H1 (cell line): ENCODE measurements around the gene ELMO2. TPM values are rescaled to one million over a fixed set of nuclear protein-coding genes. Genes with fewer than 3 reads are reported as not detected.

Source experiments
- EGR1 ChIP-seq: IDR thresholded peaks from 2 replicates; pipeline ENCODE4 v1.6.1; 2011; ENCODE audit warnings: low read depth, low read length, borderline replicate concordance
- EZH2 ChIP-seq: fragments of 200-600 bp; sonication (generic); IDR thresholded peaks from 2 replicates; pipeline ENCODE4 v1.7.1; 2012; ENCODE audit warnings: low read depth, mild to moderate bottlenecking, moderate library complexity, low read length, inconsistent platforms; ENCODE audit not compliant: severe bottlenecking
- SRF ChIP-seq: IDR thresholded peaks from 2 replicates; pipeline ENCODE4 v1.6.1; 2011; ENCODE audit warnings: mild to moderate bottlenecking, low read depth, low read length, moderate library complexity
- polyA plus RNA-seq, 7 experiments: library from polyadenylated mRNA; depleted of rRNA in 3 of 7; stranded (reverse) in 5 of 7; unstranded in 2 of 7; fragments of >200 nt in 5 of 7; fragments of 200-250 nt in 2 of 7; gene quantifications; 1 replicate in 5 of 7; 2 replicates in 1 of 7; 4 replicates in 1 of 7; pipeline versions ENCODE4 v1.2.1 to v1.2.3, GENCODE V29; 2011 to 2013; ENCODE audit warnings: missing spikeins in 2 of 7, mixed read lengths in 2 of 7
- total RNA-seq: library from RNA; stranded (reverse); fragmentation: NEBNext Ultra II Directional; extraction: Animal tissue kit (Norgen Biotek cat#: 25700); gene quantifications from 2 replicates; pipeline ENCODE4 v1.2.1, GENCODE V29; 2021

ELMO2 gene
- total and polyA plus RNA-seq, 2 of the 8 experiments (the other 6 are each of a cell fraction or from before 2014, with no cell fraction given) = 34.3 to 39.7 TPM

GRCh38 chr20:46341074-46342009 lies 65.1 kb downstream of the ELMO2 start (continued):
- TF ChIP-seq EZH2 (no peak), SRF (no peak), EGR1 (no peak)
